Measurements from ENCODE around the gene ARHGAP45.

ARHGAP45 gene

GRCh38 chr19:1068009-1069001 lies 1.3 kb downstream of the ARHGAP45 start:
- no peak for DNase-seq (ENCODE audit: low read depth in 4 of 4, low spot score in 1 of 4)

GRCh38 chr19:1069009-1069779 lies 2.2 kb downstream of the ARHGAP45 start:
- no peak for DNase-seq (ENCODE audit: low read depth in 4 of 4, low spot score in 1 of 4)

GRCh38 chr19:1070576-1070930 lies 3.6 kb downstream of the ARHGAP45 start:
- no peak for DNase-seq (ENCODE audit: low read depth in 4 of 4, low spot score in 1 of 4)

- no peak for DNase-seq (ENCODE audit: low read depth in 4 of 4, low spot score in 1 of 4)
Observed at GRCh38 chr19:1070931-1071791, 4.2 kb downstream of the ARHGAP45 start.

- no peak for DNase-seq (ENCODE audit: low read depth in 4 of 4, low spot score in 1 of 4)
Observed at GRCh38 chr19:1072371-1073015, 5.5 kb downstream of the ARHGAP45 start.

GRCh38 chr19:1073063-1073955 lies 6.3 kb downstream of the ARHGAP45 start:
- no peak for DNase-seq (ENCODE audit: low read depth in 4 of 4, low spot score in 1 of 4)

GRCh38 chr19:1073956-1074517 lies 7.1 kb downstream of the ARHGAP45 start:
- DNase-seq (ENCODE audit: low read depth in 4 of 4, low spot score in 1 of 4) = no peak

- peak; percentile 65 to 82 (median 72) for DNase-seq (ENCODE audit: low read depth in 4 of 4, low spot score in 1 of 4)
Observed at GRCh38 chr19:1074544-1075283, 7.7 kb downstream of the ARHGAP45 start.

- DNase-seq (ENCODE audit: low read depth in 4 of 4, low spot score in 1 of 4) = no peak
Observed at GRCh38 chr19:1076046-1076386, 9.0 kb downstream of the ARHGAP45 start.

- peak; percentile 66 to 89 (median 75) for DNase-seq (ENCODE audit: low read depth in 4 of 4, low spot score in 1 of 4)
Observed at GRCh38 chr19:1076951-1077350, 10.0 kb downstream of the ARHGAP45 start.

GRCh38 chr19:1079566-1080111 lies 12.7 kb downstream of the ARHGAP45 start:
- DNase-seq (ENCODE audit: low read depth in 4 of 4, low spot score in 1 of 4) = peak in 1 of 4 experiments; percentile 79

GRCh38 chr19:1080360-1081161 lies 13.6 kb downstream of the ARHGAP45 start:
- DNase-seq (ENCODE audit: low read depth in 4 of 4, low spot score in 1 of 4) = no peak

GRCh38 chr19:1081301-1082164 lies 14.6 kb downstream of the ARHGAP45 start:
- DNase-seq (ENCODE audit: low read depth in 4 of 4, low spot score in 1 of 4) = no peak

- DNase-seq (ENCODE audit: low read depth in 4 of 4, low spot score in 1 of 4) = peak in 1 of 4 experiments; percentile 76
Observed at GRCh38 chr19:1082165-1082927, 15.4 kb downstream of the ARHGAP45 start.

GRCh38 chr19:1082928-1083816 lies 16.2 kb downstream of the ARHGAP45 start:
- no peak for DNase-seq (ENCODE audit: low read depth in 4 of 4, low spot score in 1 of 4)
